Epithelial cell of proximal tubule (primary cell): ENCODE measurements around the gene TRPC6. TPM values are rescaled to one million over a fixed set of nuclear protein-coding genes. Genes with fewer than 3 reads are reported as not detected.

Experiments
- DNase-seq: peaks from one replicate; pipeline ENCODE4 v3.0.0-alpha.2; 2011; ENCODE audit warnings: low read depth
- H3K4me3 ChIP-seq: 2 replicates; pipeline ENCODE4 v1.5.1; 2011; ENCODE audit warnings: low read depth, mild to moderate bottlenecking, low read length
- CTCF ChIP-seq: conservative IDR thresholded peaks from 2 replicates; pipeline ENCODE4 v1.5.1; 2012; ENCODE audit warnings: low read depth, mild to moderate bottlenecking, low read length
- total RNA-seq: library from RNA; depleted of rRNA; stranded (reverse); fragments of >200 nt; gene quantifications from 2 replicates; pipeline ENCODE4 v1.2.3, GENCODE V29; 2015

TRPC6 gene
- total RNA-seq, 1 donor from 2014 or later, result 0.35 TPM

GRCh38 chr11:101528541-101528940, 55.3 kb downstream of the TRPC6 start:
- TF ChIP-seq CTCF, result no peak
- no peak for DNase-seq
- no peak overlapping the region for H3K4me3 ChIP-seq

- no peak for DNase-seq
- H3K4me3 ChIP-seq, result no peak overlapping the region
- no peak for TF ChIP-seq CTCF
These were observed 60.1 kb downstream of the TRPC6 start for GRCh38 chr11:101523634-101524260.

- no peak for TF ChIP-seq CTCF
- H3K4me3 ChIP-seq, result no peak overlapping the region
- DNase-seq, result no peak
These were observed 60.6 kb downstream of the TRPC6 start for GRCh38 chr11:101523193-101523592.

DNA sequence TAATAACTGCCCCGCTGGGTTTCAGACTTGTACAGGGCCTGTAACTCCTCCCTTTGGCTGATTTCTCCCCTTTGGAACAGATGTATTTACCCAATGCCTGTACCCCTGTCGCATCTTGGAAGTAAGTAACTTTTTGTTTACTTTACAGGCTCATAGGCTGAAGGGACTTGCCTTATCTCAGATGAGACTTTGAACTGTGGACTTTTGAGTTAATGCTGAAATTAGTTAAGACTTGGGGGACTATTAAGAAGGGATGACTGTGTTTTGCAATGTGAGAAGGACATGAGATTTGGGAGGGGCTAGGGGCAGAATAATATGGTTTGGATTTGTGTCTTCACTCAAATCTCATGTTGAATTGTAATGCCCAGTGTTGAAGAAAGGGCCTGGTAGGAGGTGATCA, 62.0 kb downstream of the TRPC6 start:
- H3K4me3 ChIP-seq, result no peak overlapping the region
- no peak for TF ChIP-seq CTCF
- DNase-seq, result no peak

DNA sequence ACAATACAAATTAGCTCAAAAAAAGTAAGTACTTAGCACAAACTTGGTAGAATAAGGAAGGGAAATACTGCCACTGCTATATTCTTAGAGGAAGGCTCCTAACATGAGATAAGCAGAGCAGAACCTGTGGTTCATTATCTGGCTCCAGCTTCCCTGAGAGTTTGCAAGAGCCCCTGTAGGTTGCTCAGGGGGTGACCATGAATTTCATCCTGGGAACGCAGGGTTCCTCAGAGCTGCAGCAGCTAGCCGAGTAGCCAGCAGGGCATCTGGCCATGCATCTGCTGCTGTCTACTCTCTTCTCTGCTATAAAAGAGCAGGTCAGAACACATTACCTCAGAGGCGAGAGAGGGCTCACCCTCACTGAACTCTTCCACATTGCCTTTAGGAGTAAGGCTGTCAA, 67.3 kb downstream of the TRPC6 start:
- no peak for TF ChIP-seq CTCF
- H3K4me3 ChIP-seq, result no peak overlapping the region
- no peak for DNase-seq

DNA sequence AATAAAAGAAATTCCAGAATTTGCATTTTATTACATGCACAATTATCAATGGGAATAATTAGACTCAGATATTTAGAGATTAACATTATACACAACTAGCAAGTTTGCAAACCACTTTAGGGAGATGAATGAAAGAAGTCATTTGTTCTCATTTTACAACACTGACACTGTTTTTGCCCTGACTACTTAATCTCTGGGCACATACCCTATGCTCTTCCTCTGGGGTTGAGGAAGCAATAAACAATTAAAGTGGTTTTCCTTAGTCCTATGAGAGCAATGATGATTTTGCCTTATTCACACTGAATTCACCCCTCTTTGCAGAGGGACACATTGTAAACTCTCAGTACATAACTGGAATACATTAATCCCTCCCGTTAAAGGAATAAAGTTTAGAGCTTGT, 72.7 kb downstream of the TRPC6 start:
- TF ChIP-seq CTCF, result no peak
- DNase-seq, result no peak

DNA sequence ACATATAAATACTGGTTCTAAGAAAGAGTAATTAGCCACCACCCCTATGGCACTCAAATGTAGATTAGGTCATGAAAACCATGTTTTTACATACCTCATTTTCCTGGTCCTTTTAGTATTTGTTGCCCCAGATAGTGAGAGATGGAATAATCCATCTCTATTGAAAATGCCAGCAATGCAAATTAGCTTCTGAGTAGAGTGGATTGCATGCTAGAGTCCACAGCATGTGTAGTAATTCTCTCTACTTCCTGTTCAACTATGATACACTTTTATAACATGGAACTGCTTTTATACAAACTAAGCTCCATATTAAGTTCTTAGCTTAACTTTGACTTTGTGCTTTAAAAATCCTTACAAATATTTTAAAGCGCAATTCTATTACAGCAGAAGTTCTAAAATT, 73.2 kb downstream of the TRPC6 start:
- H3K4me3 ChIP-seq, result no peak overlapping the region
- TF ChIP-seq CTCF, result no peak
- no peak for DNase-seq

More for the DNA sequence above, 72.7 kb downstream of the TRPC6 start:
- H3K4me3 ChIP-seq, result no peak overlapping the region
